ENCODE measurements around the gene BCAS3.

BCAS3 gene

GRCh38 chr17:60819447-60820130, 141.9 kb downstream of the BCAS3 start:
- Histone ChIP-seq H4K20me1 (ENCODE audit: insufficient read depth, low read length) (no peaks in the 10 kb centered on the region), H2AFZ (ENCODE audit: low read depth, low read length) (no peak overlapping the region), H3K4me1 (ENCODE audit: low read length) (no peaks in the 10 kb centered on the region), H3K4me2 (ENCODE audit: low read length) (no peak overlapping the region), H3K9ac (ENCODE audit: low read length) (no peak overlapping the region), H3K36me3 (replicated peaks; ENCODE audit: low read depth, low read length) (no peaks in the 10 kb centered on the region), H3K27me3 (ENCODE audit: low read depth, low read length) (no peaks in the 10 kb centered on the region; the same call in 1 of the 2 replicates), H3K79me2 (ENCODE audit: low read length) (no peaks in the 10 kb centered on the region), H3K9me3 (ENCODE audit: insufficient read depth, low read length) (no peaks in the 10 kb centered on the region), H3K4me3 (ENCODE audit: low read length) (no peak overlapping the region), H3K27ac (ENCODE audit: low read length) (no peak overlapping the region)
- TF ChIP-seq, protein P1, sequence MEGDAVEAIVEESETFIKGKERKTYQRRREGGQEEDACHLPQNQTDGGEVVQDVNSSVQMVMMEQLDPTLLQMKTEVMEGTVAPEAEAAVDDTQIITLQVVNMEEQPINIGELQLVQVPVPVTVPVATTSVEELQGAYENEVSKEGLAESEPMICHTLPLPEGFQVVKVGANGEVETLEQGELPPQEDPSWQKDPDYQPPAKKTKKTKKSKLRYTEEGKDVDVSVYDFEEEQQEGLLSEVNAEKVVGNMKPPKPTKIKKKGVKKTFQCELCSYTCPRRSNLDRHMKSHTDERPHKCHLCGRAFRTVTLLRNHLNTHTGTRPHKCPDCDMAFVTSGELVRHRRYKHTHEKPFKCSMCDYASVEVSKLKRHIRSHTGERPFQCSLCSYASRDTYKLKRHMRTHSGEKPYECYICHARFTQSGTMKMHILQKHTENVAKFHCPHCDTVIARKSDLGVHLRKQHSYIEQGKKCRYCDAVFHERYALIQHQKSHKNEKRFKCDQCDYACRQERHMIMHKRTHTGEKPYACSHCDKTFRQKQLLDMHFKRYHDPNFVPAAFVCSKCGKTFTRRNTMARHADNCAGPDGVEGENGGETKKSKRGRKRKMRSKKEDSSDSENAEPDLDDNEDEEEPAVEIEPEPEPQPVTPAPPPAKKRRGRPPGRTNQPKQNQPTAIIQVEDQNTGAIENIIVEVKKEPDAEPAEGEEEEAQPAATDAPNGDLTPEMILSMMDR (IDR thresholded peaks at IDR 0.05; ENCODE audit: low read depth, low read length): no peak
- no peak for TF ChIP-seq EZH2phosphoT487 (IDR thresholded peaks at IDR 0.05; ENCODE audit: low read depth)

- Histone ChIP-seq H4K20me1 (ENCODE audit: insufficient read depth, low read length) (no peaks in the 10 kb centered on the region), H3K9ac (ENCODE audit: low read length) (no peak overlapping the region), H3K4me3 (ENCODE audit: low read length) (no peak overlapping the region), H3K79me2 (ENCODE audit: low read length) (no peaks in the 10 kb centered on the region), H3K36me3 (replicated peaks; ENCODE audit: low read depth, low read length) (no peaks in the 10 kb centered on the region), H3K27ac (ENCODE audit: low read length) (no peak overlapping the region), H3K27me3 (ENCODE audit: low read depth, low read length) (no peaks in the 10 kb centered on the region; the same call in 1 of the 2 replicates), H3K4me2 (ENCODE audit: low read length) (no peak overlapping the region), H3K9me3 (ENCODE audit: insufficient read depth, low read length) (no peaks in the 10 kb centered on the region), H2AFZ (ENCODE audit: low read depth, low read length) (no peak overlapping the region), H3K4me1 (ENCODE audit: low read length) (no peaks in the 10 kb centered on the region)
- TF ChIP-seq, protein P1 (IDR thresholded peaks at IDR 0.05; ENCODE audit: low read depth, low read length): no peak
- TF ChIP-seq EZH2phosphoT487 (IDR thresholded peaks at IDR 0.05; ENCODE audit: low read depth): no peak
Measured at GRCh38 chr17:60823515-60823914, 145.9 kb downstream of the BCAS3 start.

DNA sequence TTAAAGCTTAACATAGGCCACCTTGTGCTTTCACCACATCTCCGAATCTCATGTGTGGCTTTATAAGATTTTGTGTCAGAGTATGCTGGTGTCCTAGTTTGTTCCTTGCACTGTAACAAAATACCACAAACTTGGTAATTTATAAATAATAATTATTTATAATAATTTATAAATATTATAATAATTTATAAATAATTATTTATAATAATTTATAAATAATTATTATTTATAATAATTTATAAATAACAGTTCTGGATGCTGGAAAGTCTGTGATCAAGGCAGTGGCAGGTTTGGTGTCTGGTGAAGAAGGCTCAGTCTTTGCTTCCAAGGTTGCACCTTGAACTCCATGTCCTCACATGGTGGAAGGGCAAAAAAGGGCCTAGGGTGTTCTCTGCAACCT, 147.7 kb downstream of the BCAS3 start:
- Histone ChIP-seq H3K27ac (ENCODE audit: low read length) (no peak overlapping the region), H3K9me3 (ENCODE audit: insufficient read depth, low read length) (no peaks in the 10 kb centered on the region), H3K36me3 (replicated peaks; ENCODE audit: low read depth, low read length) (no peaks in the 10 kb centered on the region), H3K4me2 (ENCODE audit: low read length) (no peak overlapping the region), H3K4me1 (ENCODE audit: low read length) (no peaks in the 10 kb centered on the region), H4K20me1 (ENCODE audit: insufficient read depth, low read length) (no peaks in the 10 kb centered on the region), H2AFZ (ENCODE audit: low read depth, low read length) (no peak overlapping the region), H3K27me3 (ENCODE audit: low read depth, low read length) (no peaks in the 10 kb centered on the region; the same call in 1 of the 2 replicates), H3K9ac (ENCODE audit: low read length) (no peak overlapping the region), H3K79me2 (ENCODE audit: low read length) (no peaks in the 10 kb centered on the region), H3K4me3 (ENCODE audit: low read length) (no peak overlapping the region)
- TF ChIP-seq, protein P1 (IDR thresholded peaks at IDR 0.05; ENCODE audit: low read depth, low read length): no peak
- no peak for TF ChIP-seq EZH2phosphoT487 (IDR thresholded peaks at IDR 0.05; ENCODE audit: low read depth)

DNA sequence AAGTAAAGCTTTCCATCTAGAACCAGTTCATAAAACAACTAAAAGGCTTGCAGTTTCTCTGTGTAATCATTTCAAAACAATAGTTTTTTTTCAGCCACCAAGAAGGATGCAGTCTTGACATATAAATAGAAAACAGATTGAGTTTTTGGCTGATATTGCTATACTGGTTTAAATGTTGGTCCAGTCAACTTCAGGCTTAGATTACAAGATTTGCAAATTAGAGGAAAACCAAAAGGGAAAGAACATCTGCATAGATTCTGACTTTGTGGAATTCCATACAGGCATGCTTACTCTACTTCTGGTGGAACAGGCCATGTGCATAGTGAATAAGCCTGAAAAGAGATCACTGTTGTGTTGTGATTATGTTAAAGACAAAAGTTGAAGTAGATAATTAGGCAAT, 150.3 kb downstream of the BCAS3 start:
- H4K20me1 ChIP-seq (ENCODE audit: insufficient read depth, low read length): no peaks in the 10 kb centered on the region
- H3K4me3 ChIP-seq (ENCODE audit: low read length): no peak overlapping the region
- no peaks in the 10 kb centered on the region for H3K79me2 ChIP-seq (ENCODE audit: low read length)
- TF ChIP-seq, protein P1 (IDR thresholded peaks at IDR 0.05; ENCODE audit: low read depth, low read length): no peak
- TF ChIP-seq EZH2phosphoT487 (IDR thresholded peaks at IDR 0.05; ENCODE audit: low read depth): no peak
- no peak overlapping the region for H3K27ac ChIP-seq (ENCODE audit: low read length)
- no peaks in the 10 kb centered on the region; the same call in 1 of the 2 replicates for H3K27me3 ChIP-seq (ENCODE audit: low read depth, low read length)
- H2AFZ ChIP-seq (ENCODE audit: low read depth, low read length): no peak overlapping the region
- H3K9me3 ChIP-seq (ENCODE audit: insufficient read depth, low read length): no peaks in the 10 kb centered on the region
- H3K4me2 ChIP-seq (ENCODE audit: low read length): no peak overlapping the region
- no peak overlapping the region for H3K9ac ChIP-seq (ENCODE audit: low read length)
- H3K36me3 ChIP-seq (replicated peaks; ENCODE audit: low read depth, low read length): no peaks in the 10 kb centered on the region
- H3K4me1 ChIP-seq (ENCODE audit: low read length): peaks cover 3% of the 10 kb centered on the region; the same call in 1 of the 2 replicates

All from OCI-LY3 (cell line).